Measurements from ENCODE around the gene MACROD2.

DNA sequence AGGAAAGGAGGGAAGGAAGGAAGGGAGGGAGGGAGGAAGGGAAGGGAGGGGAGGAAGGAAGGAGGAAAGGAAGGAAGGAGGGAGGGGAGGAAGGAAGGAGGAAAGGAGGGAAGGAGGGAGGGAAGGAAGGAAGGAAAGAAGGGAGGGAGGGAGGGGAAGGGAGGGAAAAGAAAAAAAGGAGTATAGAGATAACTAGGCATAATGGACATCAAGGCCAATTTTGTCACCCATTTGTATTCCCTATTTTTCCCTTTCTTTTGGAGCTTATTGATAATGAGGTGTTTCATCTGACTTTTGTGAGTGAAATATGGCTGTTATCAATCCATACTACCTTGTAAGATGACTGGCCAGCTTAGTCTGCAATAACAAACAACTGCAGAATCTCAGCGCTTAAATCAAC, 624.1 kb downstream of the MACROD2 start:
- TF ChIP-seq, protein P1, sequence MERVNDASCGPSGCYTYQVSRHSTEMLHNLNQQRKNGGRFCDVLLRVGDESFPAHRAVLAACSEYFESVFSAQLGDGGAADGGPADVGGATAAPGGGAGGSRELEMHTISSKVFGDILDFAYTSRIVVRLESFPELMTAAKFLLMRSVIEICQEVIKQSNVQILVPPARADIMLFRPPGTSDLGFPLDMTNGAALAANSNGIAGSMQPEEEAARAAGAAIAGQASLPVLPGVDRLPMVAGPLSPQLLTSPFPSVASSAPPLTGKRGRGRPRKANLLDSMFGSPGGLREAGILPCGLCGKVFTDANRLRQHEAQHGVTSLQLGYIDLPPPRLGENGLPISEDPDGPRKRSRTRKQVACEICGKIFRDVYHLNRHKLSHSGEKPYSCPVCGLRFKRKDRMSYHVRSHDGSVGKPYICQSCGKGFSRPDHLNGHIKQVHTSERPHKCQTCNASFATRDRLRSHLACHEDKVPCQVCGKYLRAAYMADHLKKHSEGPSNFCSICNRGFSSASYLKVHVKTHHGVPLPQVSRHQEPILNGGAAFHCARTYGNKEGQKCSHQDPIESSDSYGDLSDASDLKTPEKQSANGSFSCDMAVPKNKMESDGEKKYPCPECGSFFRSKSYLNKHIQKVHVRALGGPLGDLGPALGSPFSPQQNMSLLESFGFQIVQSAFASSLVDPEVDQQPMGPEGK (tag by site-specific recombination; IDR thresholded peaks at IDR 0.05): no peak
- TF ChIP-seq, protein P2, sequence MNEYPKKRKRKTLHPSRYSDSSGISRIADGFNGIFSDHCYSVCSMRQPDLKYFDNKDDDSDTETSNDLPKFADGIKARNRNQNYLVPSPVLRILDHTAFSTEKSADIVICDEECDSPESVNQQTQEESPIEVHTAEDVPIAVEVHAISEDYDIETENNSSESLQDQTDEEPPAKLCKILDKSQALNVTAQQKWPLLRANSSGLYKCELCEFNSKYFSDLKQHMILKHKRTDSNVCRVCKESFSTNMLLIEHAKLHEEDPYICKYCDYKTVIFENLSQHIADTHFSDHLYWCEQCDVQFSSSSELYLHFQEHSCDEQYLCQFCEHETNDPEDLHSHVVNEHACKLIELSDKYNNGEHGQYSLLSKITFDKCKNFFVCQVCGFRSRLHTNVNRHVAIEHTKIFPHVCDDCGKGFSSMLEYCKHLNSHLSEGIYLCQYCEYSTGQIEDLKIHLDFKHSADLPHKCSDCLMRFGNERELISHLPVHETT (tag by site-specific recombination; IDR thresholded peaks at IDR 0.05): no peak
- TF ChIP-seq SETDB1 (IDR thresholded peaks at IDR 0.05; ENCODE audit: insufficient read length, low read length): no peak
